ENCODE results near the gene LRP8. TPM values are rescaled to one million over a fixed set of nuclear protein-coding genes. Genes with fewer than 3 reads are reported as not detected.

LRP8 gene
- total and polyA plus RNA-seq, 2 of the 13 experiments (the other 11 are each of a cell fraction or from before 2014, with no cell fraction given): 17.3 to 17.4 TPM

DNA sequence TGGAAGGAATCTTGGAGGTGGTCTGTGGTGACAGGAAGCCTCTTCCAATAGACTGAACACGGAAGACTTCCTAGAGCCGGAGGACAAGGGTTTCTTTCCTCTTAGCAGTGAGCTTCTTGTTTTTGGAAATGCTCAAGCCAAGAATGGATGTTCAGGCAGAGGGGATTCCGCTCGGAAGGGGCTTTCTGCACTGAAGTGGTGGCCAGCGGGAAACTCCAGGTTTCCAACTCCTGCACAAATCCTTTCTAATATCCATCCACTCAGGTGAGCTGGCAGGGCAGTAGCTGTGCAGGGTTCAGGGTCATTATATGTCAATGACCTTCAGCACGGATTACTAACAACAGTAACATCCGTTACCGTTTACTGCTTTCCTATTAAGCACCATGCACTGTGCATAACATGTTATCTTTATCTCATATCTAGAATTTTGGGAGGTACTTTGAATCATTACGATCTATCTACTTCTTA lies 131.8 kb downstream of the LRP8 start (continued):
- no peak for TF ChIP-seq FOXJ3 (CRISPR knock-in tag; IDR thresholded peaks at IDR 0.05; ENCODE audit: borderline replicate concordance)
- no peak for TF ChIP-seq KDM4B (CRISPR knock-in tag; IDR thresholded peaks at IDR 0.05)
- TF ChIP-seq SRSF4 (IDR thresholded peaks at IDR 0.05; ENCODE audit: low read depth, low read length, poor library complexity, severe bottlenecking): no peak
- no peak for TF ChIP-seq SP4 (CRISPR knock-in tag; IDR thresholded peaks at IDR 0.05)
- TF ChIP-seq, protein P1, sequence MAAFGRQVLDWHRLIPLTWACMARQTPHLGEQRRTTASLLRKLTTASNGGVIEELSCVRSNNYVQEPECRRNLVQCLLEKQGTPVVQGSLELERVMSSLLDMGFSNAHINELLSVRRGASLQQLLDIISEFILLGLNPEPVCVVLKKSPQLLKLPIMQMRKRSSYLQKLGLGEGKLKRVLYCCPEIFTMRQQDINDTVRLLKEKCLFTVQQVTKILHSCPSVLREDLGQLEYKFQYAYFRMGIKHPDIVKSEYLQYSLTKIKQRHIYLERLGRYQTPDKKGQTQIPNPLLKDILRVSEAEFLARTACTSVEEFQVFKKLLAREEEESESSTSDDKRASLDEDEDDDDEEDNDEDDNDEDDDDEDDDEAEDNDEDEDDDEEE (CRISPR knock-in tag; IDR thresholded peaks at IDR 0.05): no peak
- TF ChIP-seq MYC (CRISPR knock-in tag; IDR thresholded peaks at IDR 0.05; ENCODE audit: borderline replicate concordance): no peak
- no peak for TF ChIP-seq POLR2AphosphoS5 (IDR thresholded peaks at IDR 0.05; ENCODE audit: low read depth, low read length)
- no peak for TF ChIP-seq HDAC1 (CRISPR knock-in tag; IDR thresholded peaks at IDR 0.05)
- TF ChIP-seq ZNF768 (CRISPR knock-in tag; IDR thresholded peaks at IDR 0.05): no peak
- no peak for TF ChIP-seq STAG1 (CRISPR knock-in tag; IDR thresholded peaks at IDR 0.05)
- no peak for TF ChIP-seq NFE2L2 (IDR thresholded peaks at IDR 0.05; ENCODE audit: low read length)
- no peak for TF ChIP-seq ZNF224 (CRISPR knock-in tag; IDR thresholded peaks at IDR 0.05)
- no peak for TF ChIP-seq ZNF441 (CRISPR knock-in tag; IDR thresholded peaks at IDR 0.05; ENCODE audit: borderline replicate concordance)
- TF ChIP-seq ZNF496 (CRISPR knock-in tag; IDR thresholded peaks at IDR 0.05; ENCODE audit: insufficient replicate concordance): no peak
- TF ChIP-seq THAP11 (CRISPR knock-in tag; IDR thresholded peaks at IDR 0.05): no peak
- TF ChIP-seq, protein P2, sequence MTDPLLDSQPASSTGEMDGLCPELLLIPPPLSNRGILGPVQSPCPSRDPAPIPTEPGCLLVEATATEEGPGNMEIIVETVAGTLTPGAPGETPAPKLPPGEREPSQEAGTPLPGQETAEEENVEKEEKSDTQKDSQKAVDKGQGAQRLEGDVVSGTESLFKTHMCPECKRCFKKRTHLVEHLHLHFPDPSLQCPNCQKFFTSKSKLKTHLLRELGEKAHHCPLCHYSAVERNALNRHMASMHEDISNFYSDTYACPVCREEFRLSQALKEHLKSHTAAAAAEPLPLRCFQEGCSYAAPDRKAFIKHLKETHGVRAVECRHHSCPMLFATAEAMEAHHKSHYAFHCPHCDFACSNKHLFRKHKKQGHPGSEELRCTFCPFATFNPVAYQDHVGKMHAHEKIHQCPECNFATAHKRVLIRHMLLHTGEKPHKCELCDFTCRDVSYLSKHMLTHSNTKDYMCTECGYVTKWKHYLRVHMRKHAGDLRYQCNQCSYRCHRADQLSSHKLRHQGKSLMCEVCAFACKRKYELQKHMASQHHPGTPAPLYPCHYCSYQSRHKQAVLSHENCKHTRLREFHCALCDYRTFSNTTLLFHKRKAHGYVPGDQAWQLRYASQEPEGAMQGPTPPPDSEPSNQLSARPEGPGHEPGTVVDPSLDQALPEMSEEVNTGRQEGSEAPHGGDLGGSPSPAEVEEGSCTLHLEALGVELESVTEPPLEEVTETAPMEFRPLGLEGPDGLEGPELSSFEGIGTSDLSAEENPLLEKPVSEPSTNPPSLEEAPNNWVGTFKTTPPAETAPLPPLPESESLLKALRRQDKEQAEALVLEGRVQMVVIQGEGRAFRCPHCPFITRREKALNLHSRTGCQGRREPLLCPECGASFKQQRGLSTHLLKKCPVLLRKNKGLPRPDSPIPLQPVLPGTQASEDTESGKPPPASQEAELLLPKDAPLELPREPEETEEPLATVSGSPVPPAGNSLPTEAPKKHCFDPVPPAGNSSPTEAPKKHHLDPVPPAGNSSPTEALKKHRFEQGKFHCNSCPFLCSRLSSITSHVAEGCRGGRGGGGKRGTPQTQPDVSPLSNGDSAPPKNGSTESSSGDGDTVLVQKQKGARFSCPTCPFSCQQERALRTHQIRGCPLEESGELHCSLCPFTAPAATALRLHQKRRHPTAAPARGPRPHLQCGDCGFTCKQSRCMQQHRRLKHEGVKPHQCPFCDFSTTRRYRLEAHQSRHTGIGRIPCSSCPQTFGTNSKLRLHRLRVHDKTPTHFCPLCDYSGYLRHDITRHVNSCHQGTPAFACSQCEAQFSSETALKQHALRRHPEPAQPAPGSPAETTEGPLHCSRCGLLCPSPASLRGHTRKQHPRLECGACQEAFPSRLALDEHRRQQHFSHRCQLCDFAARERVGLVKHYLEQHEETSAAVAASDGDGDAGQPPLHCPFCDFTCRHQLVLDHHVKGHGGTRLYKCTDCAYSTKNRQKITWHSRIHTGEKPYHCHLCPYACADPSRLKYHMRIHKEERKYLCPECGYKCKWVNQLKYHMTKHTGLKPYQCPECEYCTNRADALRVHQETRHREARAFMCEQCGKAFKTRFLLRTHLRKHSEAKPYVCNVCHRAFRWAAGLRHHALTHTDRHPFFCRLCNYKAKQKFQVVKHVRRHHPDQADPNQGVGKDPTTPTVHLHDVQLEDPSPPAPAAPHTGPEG (CRISPR knock-in tag; IDR thresholded peaks at IDR 0.05): no peak
- no peak for TF ChIP-seq PATZ1 (CRISPR knock-in tag; IDR thresholded peaks at IDR 0.05)
- TF ChIP-seq ZNF136 (CRISPR knock-in tag; IDR thresholded peaks at IDR 0.05; ENCODE audit: low read depth): no peak
- no peak for TF ChIP-seq RFX1 (IDR thresholded peaks at IDR 0.05)
- TF ChIP-seq SP5 (CRISPR knock-in tag; IDR thresholded peaks at IDR 0.05; ENCODE audit: borderline replicate concordance, low read depth): no peak
- no peak for TF ChIP-seq ZNF329 (CRISPR knock-in tag; IDR thresholded peaks at IDR 0.05; ENCODE audit: low read depth)
